MM.1S (cell line): Measurements from ENCODE around the gene MMP25.
A peak's percentile ranks its signal among the peaks of the same experiment; 100 is the strongest.

Experiments
- DNase-seq: peaks from one replicate; pipeline ENCODE4 v3.0.0-alpha.2; 2015
- H2AFZ ChIP-seq: fragments of 300-600 bp; sonication (generic); 2 replicates; pipeline ENCODE4 v1.6.0; 2016; ENCODE audit warnings: antibody characterized with exemption, low read length
- H3F3A ChIP-seq: fragments of 300-600 bp; sonication (generic); 2 replicates; pipeline ENCODE4 v1.6.1; 2016; ENCODE audit warnings: mild to moderate bottlenecking, antibody characterized with exemption, low read length, moderate library complexity, mixed read lengths; ENCODE audit not compliant: insufficient read depth
- H3K27ac ChIP-seq: fragments of 300-600 bp; sonication (generic); 2 replicates; pipeline ENCODE4 v1.5.1; 2016; ENCODE audit warnings: mild to moderate bottlenecking, low read length
- H3K27me3 ChIP-seq: fragments of 300-600 bp; sonication (generic); replicated peaks from 2 replicates; pipeline ENCODE4 v1.6.0; 2016; ENCODE audit warnings: low read length; ENCODE audit not compliant: insufficient read depth
- H3K36me3 ChIP-seq: fragments of 300-600 bp; sonication (generic); replicated peaks from 2 replicates; pipeline ENCODE4 v1.6.1; 2016; ENCODE audit warnings: mild to moderate bottlenecking, low read length, mixed read lengths; ENCODE audit not compliant: insufficient read depth
- H3K4me1 ChIP-seq: fragments of 300-600 bp; sonication (generic); 2 replicates; pipeline ENCODE4 v1.6.1; 2016; ENCODE audit warnings: low read length, mixed read lengths
- H3K4me2 ChIP-seq: fragments of 300-600 bp; sonication (generic); 2 replicates; pipeline ENCODE4 v1.6.0; 2016; ENCODE audit warnings: low read depth, low read length
- H3K4me3 ChIP-seq: fragments of 300-600 bp; sonication (generic); 2 replicates; pipeline ENCODE4 v1.5.1; 2016; ENCODE audit warnings: low read length, mixed read lengths
- H3K79me2 ChIP-seq: fragments of 300-600 bp; sonication (generic); 2 replicates; pipeline ENCODE4 v1.6.1; 2016; ENCODE audit warnings: mixed run types, low read length, mixed read lengths
- H3K9ac ChIP-seq: fragments of 300-600 bp; sonication (generic); 2 replicates; pipeline ENCODE4 v1.6.1; 2016; ENCODE audit warnings: low read length, mixed read lengths
- H3K9me2 ChIP-seq: fragments of 300-600 bp; sonication (generic); replicated peaks from 2 replicates; pipeline ENCODE4 v1.6.1; 2016; ENCODE audit warnings: mild to moderate bottlenecking, low read length, mixed read lengths; ENCODE audit not compliant: insufficient read depth
- H3K9me3 ChIP-seq: fragments of 300-600 bp; sonication (generic); replicated peaks from 2 replicates; pipeline ENCODE4 v1.6.1; 2016; ENCODE audit warnings: mild to moderate bottlenecking, low read length, mixed read lengths; ENCODE audit not compliant: insufficient read depth
- H4K20me1 ChIP-seq: fragments of 300-600 bp; sonication (generic); 2 replicates; pipeline ENCODE4 v1.6.1; 2016; ENCODE audit warnings: mild to moderate bottlenecking, low read length, moderate library complexity, mixed read lengths; ENCODE audit not compliant: insufficient read depth
- EZH2 ChIP-seq: fragments of 300-600 bp; sonication (generic); optimal IDR thresholded peaks from 2 replicates; pipeline ENCODE3; 2017; ENCODE audit warnings: low read depth, mild to moderate bottlenecking, antibody characterized with exemption, low read length, mixed read lengths
- EZH2phosphoT487 ChIP-seq: fragments of 300-600 bp; sonication (generic); IDR thresholded peaks from 2 replicates; pipeline ENCODE4 v1.6.1; 2018; ENCODE audit warnings: antibody characterized with exemption, low read length
- TF ChIP-seq, protein P1 (sequence below): fragments of 300-600 bp; sonication (generic); IDR thresholded peaks from 2 replicates; pipeline ENCODE4 v1.5.1; 2016; ENCODE audit warnings: antibody characterized with exemption, low read length, mixed read lengths

Gene MMP25

GRCh38 chr16:3004781-3005284, 41.5 kb upstream of the MMP25 start:
- TF ChIP-seq, protein P1, sequence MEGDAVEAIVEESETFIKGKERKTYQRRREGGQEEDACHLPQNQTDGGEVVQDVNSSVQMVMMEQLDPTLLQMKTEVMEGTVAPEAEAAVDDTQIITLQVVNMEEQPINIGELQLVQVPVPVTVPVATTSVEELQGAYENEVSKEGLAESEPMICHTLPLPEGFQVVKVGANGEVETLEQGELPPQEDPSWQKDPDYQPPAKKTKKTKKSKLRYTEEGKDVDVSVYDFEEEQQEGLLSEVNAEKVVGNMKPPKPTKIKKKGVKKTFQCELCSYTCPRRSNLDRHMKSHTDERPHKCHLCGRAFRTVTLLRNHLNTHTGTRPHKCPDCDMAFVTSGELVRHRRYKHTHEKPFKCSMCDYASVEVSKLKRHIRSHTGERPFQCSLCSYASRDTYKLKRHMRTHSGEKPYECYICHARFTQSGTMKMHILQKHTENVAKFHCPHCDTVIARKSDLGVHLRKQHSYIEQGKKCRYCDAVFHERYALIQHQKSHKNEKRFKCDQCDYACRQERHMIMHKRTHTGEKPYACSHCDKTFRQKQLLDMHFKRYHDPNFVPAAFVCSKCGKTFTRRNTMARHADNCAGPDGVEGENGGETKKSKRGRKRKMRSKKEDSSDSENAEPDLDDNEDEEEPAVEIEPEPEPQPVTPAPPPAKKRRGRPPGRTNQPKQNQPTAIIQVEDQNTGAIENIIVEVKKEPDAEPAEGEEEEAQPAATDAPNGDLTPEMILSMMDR: no peak
- TF ChIP-seq EZH2phosphoT487 (no peak), EZH2 (no peak)
- no peaks in the 10 kb centered on the region for H4K20me1 ChIP-seq
- peaks cover 11% of the 10 kb centered on the region for H3K4me1 ChIP-seq
- H3K9me3 ChIP-seq: no peaks in the 10 kb centered on the region
- H2AFZ ChIP-seq: peak overlapping the region; percentile 50
- H3K9ac ChIP-seq: no peak overlapping the region
- DNase-seq: no peak
- no peak overlapping the region for H3K27ac ChIP-seq
- H3K4me3 ChIP-seq: peak overlapping the region; percentile 51
- peaks cover 3% of the 10 kb centered on the region; the same call in 1 of the 2 replicates for H3F3A ChIP-seq
- no peaks in the 10 kb centered on the region for H3K36me3 ChIP-seq
- H3K27me3 ChIP-seq: peaks cover 54% of the 10 kb centered on the region
- peak overlapping the region; percentile 87 for H3K4me2 ChIP-seq
- no peaks in the 10 kb centered on the region for H3K9me2 ChIP-seq
- H3K79me2 ChIP-seq: no peaks in the 10 kb centered on the region

DNA sequence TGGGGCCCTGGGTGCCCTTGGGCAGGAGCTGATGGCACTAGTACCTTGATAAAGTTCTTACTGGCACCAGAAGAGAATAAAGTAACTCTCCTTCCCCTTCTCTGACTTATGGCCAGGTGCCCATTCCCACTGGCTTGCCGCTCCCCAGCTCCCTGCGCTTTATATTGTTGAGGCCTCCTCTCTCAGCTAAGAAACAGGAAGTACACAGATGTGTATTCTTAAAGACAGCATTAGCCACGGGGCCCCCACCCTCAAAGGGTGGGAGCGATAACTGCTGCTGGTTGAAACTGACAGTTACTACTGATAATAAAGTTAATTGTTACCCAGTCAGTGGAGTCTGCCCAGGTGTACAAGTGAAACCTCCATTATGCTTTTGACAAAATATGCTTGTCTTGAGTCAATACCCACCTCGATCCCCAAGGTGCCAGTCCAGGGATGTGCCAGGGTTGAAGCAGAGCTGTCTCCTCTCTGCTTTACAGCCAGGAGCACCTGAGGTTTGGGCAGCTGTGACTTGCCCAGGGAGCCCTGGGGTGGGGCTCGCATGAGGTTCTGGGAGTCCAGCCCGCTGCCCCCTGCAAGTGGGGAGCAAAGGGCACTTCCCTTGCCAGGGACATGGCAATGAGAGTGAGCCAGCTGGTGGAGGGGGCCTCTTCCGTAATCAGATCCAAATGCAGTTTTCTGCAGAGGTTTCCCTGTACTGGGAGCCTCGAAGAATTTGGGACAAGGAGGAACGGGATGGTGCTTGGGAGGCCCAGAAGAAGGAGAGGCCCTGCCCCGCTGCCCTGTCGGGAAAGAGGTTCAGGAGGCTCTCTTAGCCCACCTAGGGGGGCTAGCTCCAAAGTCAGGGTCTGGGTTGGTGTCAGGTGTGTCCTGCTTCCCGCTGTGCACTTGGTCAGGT, 39.1 kb upstream of the MMP25 start:
- no peak overlapping the region for H3K9ac ChIP-seq
- H2AFZ ChIP-seq: no peak overlapping the region
- H4K20me1 ChIP-seq: no peaks in the 10 kb centered on the region
- H3K9me2 ChIP-seq: no peaks in the 10 kb centered on the region
- H3K9me3 ChIP-seq: no peaks in the 10 kb centered on the region
- TF ChIP-seq EZH2phosphoT487: no peak
- H3K4me3 ChIP-seq: no peak overlapping the region
- H3F3A ChIP-seq: peaks cover 3% of the 10 kb centered on the region; the same call in 1 of the 2 replicates
- H3K79me2 ChIP-seq: no peaks in the 10 kb centered on the region
- peaks cover 16% of the 10 kb centered on the region for H3K4me1 ChIP-seq
- no peaks in the 10 kb centered on the region for H3K36me3 ChIP-seq
- no peak overlapping the region for H3K4me2 ChIP-seq
- DNase-seq: no peak
- no peak overlapping the region for H3K27ac ChIP-seq
- peaks cover 54% of the 10 kb centered on the region for H3K27me3 ChIP-seq

GRCh38 chr16:3007957-3008689, 38.2 kb upstream of the MMP25 start:
- DNase-seq: no peak
- Histone ChIP-seq H3K4me2 (no peak overlapping the region), H3K9me2 (no peaks in the 10 kb centered on the region), H3K9me3 (no peaks in the 10 kb centered on the region), H3K27me3 (peaks cover 57% of the 10 kb centered on the region), H3K4me3 (no peak overlapping the region), H3F3A (peaks cover 3% of the 10 kb centered on the region; the same call in 1 of the 2 replicates), H3K9ac (no peak overlapping the region), H3K27ac (no peak overlapping the region), H3K36me3 (no peaks in the 10 kb centered on the region), H3K4me1 (peaks cover 17% of the 10 kb centered on the region), H2AFZ (no peak overlapping the region), H4K20me1 (no peaks in the 10 kb centered on the region), H3K79me2 (no peaks in the 10 kb centered on the region)
- no peak for TF ChIP-seq EZH2phosphoT487
- TF ChIP-seq EZH2: no peak
- TF ChIP-seq, protein P1: no peak
